Measurements from ENCODE around the gene IL36G.
"Not testable (repeated sequence)": the region's sequence is repeated elsewhere in the genome, so short reads cannot be mapped to it uniquely, and the experiment has no call there.

IL36G gene

DNA sequence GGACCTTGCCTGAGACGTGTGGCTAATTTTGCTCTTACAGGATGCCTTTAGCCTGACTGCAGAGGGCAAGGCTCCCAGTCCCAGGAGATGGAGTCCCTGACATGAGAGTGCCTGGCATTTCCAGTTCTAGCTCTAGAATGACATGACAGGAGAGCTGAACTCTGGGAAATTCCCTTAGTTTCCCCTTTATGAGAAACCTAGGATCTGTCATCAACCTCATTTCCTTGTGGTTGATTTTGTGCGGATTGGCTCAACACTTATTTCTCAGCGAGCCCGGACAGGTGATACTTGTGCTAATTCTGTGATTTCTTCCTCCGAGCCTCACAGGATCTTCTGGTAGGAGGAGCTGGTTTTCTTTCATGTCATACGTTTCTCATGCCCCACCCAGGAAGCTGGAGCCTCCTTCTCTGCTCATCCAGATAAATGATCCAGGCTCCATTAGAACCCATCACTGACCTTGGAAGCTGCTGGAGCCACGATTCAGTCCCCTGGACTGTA, at the start of gene IL36G:
TSS of gene IL36G (plus strand) at position 448 of the 498 bp plus-strand sequence. CDS start 633 bp downstream, outside the sequence.
- DNase-seq (ENCODE audit: low read depth in 2 of 2, low spot score in 1 of 2) = no peak

GRCh38 chr2:112933261-112933660, 44.5 kb upstream of the IL36G start:
- DNase-seq (ENCODE audit: low read depth in 2 of 2, low spot score in 1 of 2) = no peak

GRCh38 chr2:112934117-112934516, 43.7 kb upstream of the IL36G start:
- not testable (repeated sequence) for DNase-seq (ENCODE audit: low read depth in 2 of 2, low spot score in 1 of 2)

DNA sequence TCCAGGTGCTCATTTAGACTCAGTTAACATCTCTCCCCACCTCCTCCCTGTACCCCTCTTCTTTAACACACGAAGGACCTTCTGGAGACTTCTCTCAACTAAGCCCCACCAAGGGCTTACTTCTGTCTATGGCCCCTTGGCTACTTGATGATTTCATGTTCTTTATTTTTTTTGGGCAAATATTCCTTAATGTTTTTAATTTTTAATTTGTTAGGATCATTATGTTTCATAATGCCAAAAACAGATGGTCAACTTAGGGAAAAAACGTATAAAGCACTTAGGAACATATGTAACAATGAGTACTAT, 40.9 kb upstream of the IL36G start:
- DNase-seq (ENCODE audit: low read depth in 2 of 2, low spot score in 1 of 2) = no peak

- no peak for DNase-seq (ENCODE audit: low read depth in 2 of 2, low spot score in 1 of 2)
Measured at GRCh38 chr2:112938904-112939303, 38.9 kb upstream of the IL36G start.

GRCh38 chr2:112939425-112939824, 38.4 kb upstream of the IL36G start:
- no peak for DNase-seq (ENCODE audit: low read depth in 2 of 2, low spot score in 1 of 2)

- DNase-seq (ENCODE audit: low read depth in 2 of 2, low spot score in 1 of 2) = no peak
Measured at GRCh38 chr2:112940859-112941625, 36.8 kb upstream of the IL36G start.

- DNase-seq (ENCODE audit: low read depth in 2 of 2, low spot score in 1 of 2) = peak in 1 of 2 donors; percentile 18
Measured at GRCh38 chr2:112941753-112942653, 35.8 kb upstream of the IL36G start.

GRCh38 chr2:112942654-112943002, 35.2 kb upstream of the IL36G start:
- no peak for DNase-seq (ENCODE audit: low read depth in 2 of 2, low spot score in 1 of 2)

GRCh38 chr2:112944971-112945370, 32.8 kb upstream of the IL36G start:
- no peak for DNase-seq (ENCODE audit: low read depth in 2 of 2, low spot score in 1 of 2)

DNA sequence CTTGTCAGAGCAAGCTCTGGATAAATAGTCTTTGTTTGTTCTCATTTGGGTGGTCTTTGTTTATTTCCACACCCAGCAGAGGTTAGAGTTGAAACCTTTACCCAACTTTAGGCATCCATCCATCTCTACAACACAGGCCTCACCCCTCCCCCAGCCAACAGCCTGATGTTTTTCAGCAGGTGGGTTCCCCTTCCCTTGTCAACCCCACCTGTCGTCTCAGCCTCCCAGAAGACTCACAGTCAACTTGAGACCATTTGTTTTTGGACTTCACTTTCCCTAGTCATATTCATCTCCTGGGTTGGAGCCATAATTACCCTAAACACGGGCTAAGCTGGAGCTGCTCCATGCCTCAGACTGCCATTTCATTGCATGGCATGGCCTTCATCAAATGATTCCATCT, 31.7 kb upstream of the IL36G start:
- DNase-seq (ENCODE audit: low read depth in 2 of 2, low spot score in 1 of 2) = no peak

DNA sequence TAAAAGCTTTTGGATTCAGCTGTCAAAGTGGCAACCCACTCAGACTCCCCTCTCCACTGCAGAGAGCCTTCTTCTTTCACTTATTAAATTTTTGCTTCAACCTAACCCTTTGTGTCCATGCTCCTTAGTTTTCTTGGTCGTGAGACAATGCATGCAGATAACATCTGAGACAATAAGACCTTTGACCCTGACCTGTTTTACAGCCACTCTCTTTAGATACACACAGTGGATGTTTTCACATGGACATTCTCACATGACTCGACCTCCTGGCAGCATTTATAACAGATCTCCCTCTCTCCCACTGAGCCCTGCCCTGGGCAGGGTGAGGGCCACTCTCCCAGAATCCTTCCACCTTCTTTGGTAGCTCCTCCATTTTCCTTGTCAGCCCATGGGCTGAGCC, 30.4 kb upstream of the IL36G start:
- DNase-seq (ENCODE audit: low read depth in 2 of 2, low spot score in 1 of 2) = no peak

GRCh38 chr2:112949456-112949855, 28.4 kb upstream of the IL36G start:
- no peak for DNase-seq (ENCODE audit: low read depth in 2 of 2, low spot score in 1 of 2)

GRCh38 chr2:112954364-112954763, 23.4 kb upstream of the IL36G start:
- no peak for DNase-seq (ENCODE audit: low read depth in 2 of 2, low spot score in 1 of 2)

DNA sequence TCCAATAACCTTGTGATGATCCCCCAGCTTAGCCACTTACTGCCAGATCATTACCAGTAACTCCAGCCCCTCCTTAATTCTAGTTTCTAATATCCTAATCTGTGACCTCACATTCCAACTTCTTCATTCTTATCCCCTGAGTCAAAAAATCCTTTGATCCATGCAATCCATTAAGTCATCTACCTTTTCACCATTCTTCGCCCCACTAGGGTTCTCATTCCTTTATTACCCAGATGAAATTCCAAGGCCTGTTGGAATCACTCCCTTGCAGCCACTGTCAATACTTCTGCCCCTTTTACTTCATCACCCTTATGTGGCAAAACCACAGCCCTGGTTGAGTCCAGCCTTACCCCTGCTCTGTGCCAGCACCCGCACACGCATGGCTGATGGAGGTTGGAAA, 20.3 kb upstream of the IL36G start:
- no peak for DNase-seq (ENCODE audit: low read depth in 2 of 2, low spot score in 1 of 2)

DNA sequence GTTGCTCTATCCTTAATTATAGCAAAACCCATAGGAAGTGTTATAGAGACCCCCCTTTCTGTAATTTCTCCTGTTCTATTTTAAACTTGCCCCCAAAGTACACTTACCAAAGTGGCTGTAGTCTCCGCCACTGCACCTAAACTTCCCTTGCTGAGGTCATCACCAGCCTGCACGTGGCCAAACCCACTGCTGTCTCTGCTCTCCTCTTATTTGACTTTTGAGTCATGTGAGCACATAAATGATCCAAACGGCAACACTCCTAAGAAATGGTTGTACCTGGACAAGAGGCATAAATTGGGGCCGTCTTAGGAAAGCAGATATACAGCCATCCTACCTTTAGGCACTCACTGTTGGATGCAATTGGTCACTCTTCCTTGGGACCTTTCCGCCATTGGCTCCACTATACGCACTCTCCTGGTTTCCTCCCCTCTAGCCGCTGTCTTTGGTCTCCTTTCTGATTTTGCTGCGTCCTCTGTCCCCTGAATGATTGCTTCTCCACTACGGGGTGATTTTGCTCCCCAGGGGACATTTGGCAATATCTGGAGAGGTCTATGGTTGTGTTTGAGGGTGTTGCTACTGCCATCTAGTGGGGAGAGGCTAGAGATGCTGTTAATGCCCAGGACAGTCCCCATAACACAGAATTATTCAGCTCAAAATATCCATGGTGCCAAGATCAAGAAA, 19.2 kb upstream of the IL36G start:
- no peak for DNase-seq (ENCODE audit: low read depth in 2 of 2, low spot score in 1 of 2)

- no peak for DNase-seq (ENCODE audit: low read depth in 2 of 2, low spot score in 1 of 2)
Measured at GRCh38 chr2:112959109-112959812, 18.5 kb upstream of the IL36G start.

DNA sequence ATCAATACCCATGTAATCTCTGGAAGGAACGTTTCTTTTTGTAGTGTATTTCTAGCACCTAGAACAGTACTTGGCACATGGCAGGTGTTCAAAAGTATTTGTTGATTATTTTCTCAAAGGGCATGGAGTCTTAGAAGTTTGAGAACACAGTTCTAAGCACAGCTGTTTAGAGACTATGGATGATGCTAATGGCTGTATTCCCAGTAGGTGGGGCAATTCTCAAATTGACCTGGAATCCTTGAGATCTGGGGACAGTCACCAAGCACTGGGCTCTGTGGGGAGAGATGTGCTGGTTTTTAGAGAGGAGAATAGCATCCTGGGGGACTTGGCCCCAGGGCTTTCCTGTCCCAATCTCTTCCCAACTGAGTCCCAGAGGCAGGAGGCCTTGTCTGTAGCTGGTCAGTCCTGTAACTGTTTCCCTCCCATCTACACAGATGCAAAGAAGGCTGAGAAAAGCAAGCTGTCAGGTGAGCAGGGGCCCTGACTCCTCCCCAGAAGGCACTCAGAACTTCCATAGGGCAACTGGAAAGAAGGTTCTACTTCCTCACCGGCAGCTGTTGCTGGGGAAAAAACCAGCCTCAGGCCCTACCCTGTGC, 17.5 kb upstream of the IL36G start:
- DNase-seq (ENCODE audit: low read depth in 2 of 2, low spot score in 1 of 2) = no peak

DNA sequence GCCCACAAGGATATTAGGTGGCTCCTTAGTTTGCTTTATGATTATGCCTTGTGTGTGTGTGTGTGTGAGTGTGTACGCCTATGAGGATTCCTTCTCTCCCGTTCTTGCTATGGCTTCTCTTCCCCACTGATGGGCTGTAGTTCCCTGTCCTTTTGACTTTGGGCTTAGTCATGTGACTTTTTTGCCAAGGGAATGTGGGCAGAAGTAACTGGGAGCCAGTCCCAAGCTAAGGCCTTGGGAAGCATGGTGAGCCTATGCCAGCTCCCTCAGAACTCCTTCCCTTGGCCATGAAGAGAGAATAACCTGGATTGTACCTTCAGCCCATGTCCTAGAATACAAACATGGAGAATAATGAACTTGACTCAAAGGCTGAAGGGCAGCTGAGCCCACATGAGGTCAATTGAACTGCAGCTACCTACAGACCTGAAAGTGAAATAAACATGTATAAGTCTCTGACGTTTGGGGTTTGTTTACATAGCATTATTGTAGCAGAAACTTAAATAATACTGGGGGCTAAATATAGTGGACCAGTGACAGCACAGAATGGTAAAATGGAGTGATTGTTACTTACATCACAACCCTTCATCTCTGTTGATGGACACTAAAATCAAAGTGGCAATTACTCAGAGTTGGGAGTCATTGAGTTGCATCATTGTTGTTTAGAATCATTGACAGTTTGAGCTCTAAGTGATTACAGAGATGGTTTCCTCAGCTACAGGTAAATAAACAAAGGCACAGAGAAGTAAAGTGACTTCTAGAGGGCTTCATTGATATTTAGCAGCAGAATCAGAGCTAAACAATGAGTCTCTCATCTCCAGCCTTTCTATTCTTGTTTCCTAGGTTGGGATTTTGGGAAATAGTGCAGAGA, 15.3 kb upstream of the IL36G start:
- DNase-seq (ENCODE audit: low read depth in 2 of 2, low spot score in 1 of 2) = no peak

DNA sequence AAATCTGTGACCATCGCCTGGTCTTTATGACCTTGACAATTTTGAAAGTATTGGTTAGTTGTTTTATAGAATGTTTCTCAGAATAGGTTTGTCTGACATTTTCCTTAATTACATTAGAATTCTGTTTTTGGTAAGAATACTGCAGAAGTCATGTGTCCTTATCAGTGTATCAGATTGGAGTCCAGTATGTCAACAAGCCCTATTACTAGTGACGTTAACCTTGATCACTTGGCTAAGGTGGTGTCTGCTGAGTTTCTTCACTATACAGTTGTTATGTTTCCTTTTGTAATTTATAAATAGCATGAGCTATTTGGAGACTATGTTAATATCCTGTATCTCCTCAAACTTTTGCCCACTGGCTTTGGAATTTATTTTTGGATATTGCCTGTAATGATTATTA, 10.8 kb upstream of the IL36G start:
- no peak for DNase-seq (ENCODE audit: low read depth in 2 of 2, low spot score in 1 of 2)

All from stimulated activated CD8-positive, alpha-beta memory T cell treated with anti-CD3 and anti-CD28 coated beads, Interleukin-4, amount 100 ng/mL, for 4 hours (primary cell).